ENCODE measurements around the gene ARGLU1. TPM values are rescaled to one million over a fixed set of nuclear protein-coding genes. Genes with fewer than 3 reads are reported as not detected.

Gene ARGLU1
- total RNA-seq, 1 donor from 2014 or later, result 22.6 TPM

DNA sequence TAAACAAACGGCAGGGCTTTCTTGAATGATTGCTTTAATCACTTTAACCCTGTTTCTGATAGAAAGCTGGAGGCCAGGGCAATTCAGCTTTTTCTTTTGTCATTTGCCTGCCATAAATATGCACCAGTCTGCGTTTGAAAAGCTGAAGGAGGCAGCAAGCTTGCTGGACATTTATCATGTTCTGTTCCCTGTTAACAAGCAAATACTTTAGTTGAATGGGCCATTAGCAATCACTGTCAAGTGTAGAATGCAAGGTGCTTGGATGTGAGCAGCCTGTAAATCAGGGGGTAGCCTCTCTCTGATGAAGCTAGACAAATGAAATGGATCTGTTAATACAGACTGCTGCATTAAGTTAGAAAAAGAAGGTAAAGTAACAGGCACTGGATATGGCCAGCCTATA is 40.1 kb downstream of the ARGLU1 start:
- DNase-seq (ENCODE audit: low spot score) (no peak), ATAC-seq (no peak)

DNA sequence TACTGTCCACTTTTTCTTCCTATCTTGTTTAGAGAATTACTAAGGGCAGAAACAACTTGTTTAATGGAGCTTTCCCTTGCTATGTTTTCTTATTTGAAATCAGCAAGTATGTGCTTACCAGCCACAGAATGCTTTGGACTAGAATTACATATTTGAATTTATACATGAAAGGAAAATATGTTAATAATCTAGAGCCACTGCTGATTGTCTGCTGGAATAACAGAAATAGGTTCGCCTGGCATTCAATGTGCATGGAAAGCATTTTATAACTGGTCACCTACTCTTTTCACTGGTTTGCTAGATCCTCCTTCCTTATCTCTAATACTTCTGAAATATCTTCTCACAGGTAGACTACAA is 40.5 kb downstream of the ARGLU1 start:
- DNase-seq (ENCODE audit: low spot score) (no peak), ATAC-seq (no peak)

DNA sequence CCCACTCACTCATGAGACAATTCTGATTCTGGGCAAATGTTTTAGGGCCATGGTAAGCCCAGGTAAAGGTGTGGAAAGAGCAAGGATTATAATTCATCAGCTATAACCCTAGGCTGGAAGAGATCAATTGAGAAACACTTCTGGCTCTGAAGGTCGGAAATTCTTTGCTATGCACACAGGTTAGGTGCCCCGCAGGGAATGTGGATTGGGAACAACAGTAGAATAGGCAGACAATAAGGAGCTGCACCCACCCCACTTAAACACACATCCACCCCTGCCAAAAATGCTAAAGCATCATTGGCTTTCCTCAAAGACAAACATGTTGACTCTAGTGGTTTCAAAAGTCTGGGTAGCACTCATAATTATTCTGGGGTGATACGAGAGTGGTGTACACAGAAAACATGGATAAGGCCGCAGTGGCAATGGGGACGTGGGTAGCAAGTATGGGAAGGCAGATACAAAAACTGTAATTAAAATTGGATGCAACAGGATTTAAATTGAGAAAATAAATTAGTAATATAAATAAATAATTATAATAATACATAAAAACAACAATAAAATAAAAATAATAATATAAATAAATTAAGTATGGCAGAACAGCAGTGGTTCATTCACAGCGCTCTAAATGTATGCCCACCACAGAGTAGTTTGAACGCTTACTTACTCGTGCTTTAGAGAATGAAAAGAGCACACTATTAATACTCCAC is 41.0 kb downstream of the ARGLU1 start:
- DNase-seq (ENCODE audit: low spot score) (no peak), ATAC-seq (no peak)

- DNase-seq (ENCODE audit: low spot score), result no peak
- no peak for ATAC-seq
Measured at GRCh38 chr13:106525865-106526264, 42.1 kb downstream of the ARGLU1 start.

- ATAC-seq (no peak), DNase-seq (ENCODE audit: low spot score) (no peak)
Measured at GRCh38 chr13:106524108-106524507, 43.8 kb downstream of the ARGLU1 start.

DNA sequence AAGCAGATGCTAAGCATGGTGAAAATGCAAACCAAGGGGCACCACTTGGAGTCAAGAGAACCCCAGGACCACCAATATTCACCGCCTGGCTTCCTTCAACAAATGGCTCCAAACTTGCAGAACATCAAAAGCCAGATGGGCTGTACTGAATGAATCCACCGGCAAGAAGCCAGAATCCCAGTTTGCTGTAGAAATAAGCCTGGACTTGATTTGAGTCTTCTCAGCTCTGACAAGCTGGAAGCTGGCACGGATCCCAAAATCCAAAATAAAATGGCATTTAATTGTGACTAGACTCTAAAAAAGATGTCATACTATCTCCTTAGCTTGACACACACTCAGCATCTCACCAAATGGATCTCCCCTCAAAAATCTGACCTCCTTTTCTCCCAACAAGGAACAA is 44.4 kb downstream of the ARGLU1 start:
- no peak for ATAC-seq
- no peak for DNase-seq (ENCODE audit: low spot score)

- no peak for DNase-seq (ENCODE audit: low spot score)
- ATAC-seq, result no peak
Measured at GRCh38 chr13:106522898-106523525, 44.9 kb downstream of the ARGLU1 start.

GRCh38 chr13:106522112-106522705 is 45.7 kb downstream of the ARGLU1 start:
- ATAC-seq (no peak), DNase-seq (ENCODE audit: low spot score) (no peak)

DNA sequence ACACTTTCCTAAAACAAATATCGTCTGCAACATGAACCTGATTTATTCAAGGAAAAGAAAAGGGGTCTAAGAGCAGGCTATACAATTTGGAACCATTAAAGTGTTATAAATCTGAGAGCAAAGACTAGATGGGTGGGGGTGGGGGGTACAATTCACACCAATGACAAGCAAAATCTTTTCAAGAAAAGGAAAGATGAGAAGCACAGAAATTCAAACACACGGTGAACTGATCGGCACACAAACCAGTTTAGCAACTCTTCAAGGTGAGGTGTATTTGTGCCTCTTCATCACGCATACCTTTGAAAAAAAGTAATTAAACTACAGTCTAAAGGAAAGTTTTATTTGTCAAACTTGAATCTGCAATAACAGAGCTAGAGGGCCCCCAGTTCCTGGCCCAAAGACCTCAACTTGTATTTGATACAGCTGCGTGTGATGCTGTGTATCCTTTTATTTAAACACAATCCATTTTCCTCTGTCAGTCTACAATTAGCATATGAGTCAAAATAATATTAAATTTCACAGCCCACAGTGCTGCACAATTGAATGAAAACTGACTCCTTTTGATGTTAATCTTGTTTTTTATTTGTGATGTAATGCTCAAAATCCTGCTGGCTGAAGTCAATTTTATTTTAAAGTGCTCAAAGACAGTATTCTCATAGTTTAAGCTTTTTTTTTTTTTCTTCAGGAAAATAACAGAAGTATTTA is 46.7 kb downstream of the ARGLU1 start:
- DNase-seq (ENCODE audit: low spot score) (no peak), ATAC-seq (no peak)

GRCh38 chr13:106520251-106521054 is 47.5 kb downstream of the ARGLU1 start:
- DNase-seq (ENCODE audit: low spot score), result no peak
- ATAC-seq, result no peak

DNA sequence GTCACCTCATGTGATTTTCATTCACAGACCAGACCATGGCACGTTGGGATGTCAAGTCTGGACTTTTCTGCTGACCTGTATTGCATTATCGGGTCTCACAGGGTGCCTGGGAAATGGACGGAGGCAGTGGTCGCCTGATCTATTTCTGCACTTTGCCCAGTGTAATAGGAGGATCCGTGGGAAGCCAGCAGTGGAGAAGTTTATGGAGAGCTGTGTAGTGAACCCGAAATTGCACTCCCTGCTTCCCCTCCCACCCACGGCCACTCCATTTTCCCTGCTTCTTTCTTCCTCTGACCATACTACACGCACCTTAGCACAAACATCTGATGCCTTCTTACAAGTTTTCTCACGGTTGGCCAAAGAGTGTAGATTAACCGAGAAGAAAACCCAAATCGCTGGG is 49.4 kb downstream of the ARGLU1 start:
- DNase-seq (ENCODE audit: low spot score) (no peak), ATAC-seq (no peak)

DNA sequence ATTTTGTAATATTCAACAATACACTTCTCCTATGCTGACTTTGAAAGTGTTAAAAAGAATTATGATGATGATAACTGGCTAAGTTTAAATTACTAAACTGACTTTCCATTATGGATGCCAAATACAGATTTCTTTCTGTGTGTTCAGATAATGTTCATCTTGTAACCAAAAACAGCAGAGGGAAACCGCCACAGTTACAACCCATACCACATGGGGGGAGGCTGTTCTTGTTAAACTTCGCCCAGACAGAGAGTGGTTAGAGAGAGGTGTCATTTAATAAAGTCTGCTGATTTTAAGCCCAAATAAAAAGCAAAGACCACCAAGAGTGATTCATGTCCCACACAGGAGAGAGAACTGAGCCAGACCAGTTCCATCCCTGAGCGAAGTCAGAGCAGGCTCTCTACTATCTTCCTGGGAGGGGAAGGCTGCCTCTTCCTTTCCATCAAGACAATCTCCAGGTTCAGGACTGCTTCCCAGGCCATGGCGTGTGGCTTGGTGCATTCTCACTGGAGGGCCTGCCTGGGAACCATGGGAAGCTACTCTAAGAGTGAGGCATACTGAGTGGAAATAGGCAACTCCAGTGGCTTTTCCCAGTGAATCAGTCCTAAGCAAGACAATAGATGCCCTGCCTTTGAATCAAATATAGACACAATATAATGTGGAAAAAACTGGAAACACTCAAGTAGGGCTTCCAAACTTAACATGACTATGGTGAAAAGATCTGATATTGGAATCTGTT is 50.7 kb downstream of the ARGLU1 start:
- DNase-seq (ENCODE audit: low spot score) (no peak), ATAC-seq (no peak)

DNA sequence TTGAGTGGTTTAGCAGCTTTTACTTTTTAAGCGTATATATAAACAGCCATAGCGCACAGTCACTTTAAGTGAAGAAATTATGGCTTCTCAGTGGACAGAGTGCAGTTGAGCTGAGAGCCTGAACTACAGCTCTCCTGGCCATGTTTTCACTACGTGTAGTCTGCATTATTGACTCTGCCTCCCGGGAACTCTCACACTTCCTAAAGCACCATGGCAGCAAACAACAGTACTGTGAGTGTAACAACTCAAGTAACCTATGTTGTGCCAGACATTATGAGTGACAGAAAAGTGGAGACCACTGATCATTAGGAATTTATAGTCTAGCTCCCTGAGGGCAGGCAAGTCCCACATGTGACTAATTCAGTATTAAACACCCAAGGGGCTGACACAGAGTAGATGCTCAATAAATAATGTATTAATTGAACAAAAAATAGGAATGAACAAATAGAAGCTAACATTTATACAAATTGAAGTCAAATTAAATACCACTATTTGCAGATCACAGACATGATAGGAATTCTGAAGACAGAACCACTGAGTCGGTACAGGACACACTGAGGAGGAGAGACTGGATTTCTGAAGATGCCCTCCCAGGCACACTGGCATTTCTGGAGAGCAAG is 52.2 kb downstream of the ARGLU1 start:
- ATAC-seq, result no peak

GRCh38 chr13:106514928-106515634 is 52.9 kb downstream of the ARGLU1 start:
- DNase-seq (ENCODE audit: low spot score), result no peak
- ATAC-seq, result no peak

More for the DNA sequence above, 52.2 kb downstream of the ARGLU1 start:
- DNase-seq (ENCODE audit: low spot score), result no peak

- no peak for ATAC-seq
- DNase-seq (ENCODE audit: low spot score), result no peak
Measured at GRCh38 chr13:106513025-106513983, 54.6 kb downstream of the ARGLU1 start.

DNA sequence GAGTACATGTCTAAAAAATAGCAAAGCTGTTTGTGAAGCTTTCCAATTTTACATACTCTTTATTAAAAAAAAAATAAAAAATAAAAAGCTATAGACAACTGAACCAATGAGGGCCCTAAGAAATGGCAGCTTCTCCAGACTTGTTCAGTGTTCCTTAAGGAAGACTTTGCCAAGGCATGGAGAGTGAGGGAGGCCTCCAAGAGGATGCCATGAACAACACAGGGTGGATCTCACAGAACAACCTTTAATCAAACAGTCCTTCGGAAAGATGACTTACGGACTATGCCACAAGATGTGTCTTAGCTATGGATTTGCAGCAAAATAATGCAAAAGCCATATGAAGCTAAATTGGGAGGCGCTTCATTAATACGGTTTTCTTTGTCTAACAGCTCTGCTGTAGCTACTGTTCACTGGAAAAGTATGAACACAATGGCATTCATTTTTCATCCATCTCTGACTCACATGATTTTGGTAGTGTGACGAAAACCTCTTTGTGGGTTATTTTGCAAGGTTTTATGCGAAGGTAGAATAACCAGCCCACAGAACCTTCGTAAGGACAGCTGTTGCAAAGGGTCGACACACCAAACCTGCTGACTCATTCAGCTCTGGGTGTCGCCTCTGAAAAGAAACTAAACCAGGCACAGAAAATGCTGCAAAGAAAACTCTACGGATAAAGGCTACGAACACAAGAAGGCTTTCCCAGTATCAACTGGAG is 60.2 kb downstream of the ARGLU1 start:
- no peak for DNase-seq (ENCODE audit: low spot score)
- ATAC-seq, result no peak

DNA sequence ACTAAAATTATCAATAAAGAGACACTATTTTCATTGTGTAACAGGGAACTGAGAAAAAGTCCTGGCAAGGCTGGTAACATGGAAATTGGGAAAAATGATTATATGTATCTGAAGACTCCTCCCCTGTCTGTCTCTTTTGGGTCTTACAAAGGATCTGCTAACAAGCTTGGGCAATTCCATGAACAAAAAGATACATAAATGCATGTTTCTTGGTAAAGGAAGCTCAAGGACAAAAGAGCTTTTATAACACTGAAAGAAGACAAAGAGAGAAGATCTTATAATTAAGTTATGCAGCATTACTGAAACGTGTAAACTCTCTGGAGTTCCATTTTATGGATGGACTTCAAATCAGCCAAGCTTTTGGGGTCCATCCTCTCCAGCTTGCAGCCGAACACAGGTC is 61.7 kb downstream of the ARGLU1 start:
- DNase-seq (ENCODE audit: low spot score), result no peak
- ATAC-seq, result no peak

All from left lobe of liver (tissue), 2 donors.